Cardiac muscle cell (in vitro differentiated cells and primary cell): ENCODE measurements around the gene SLC38A9. TPM values are rescaled to one million over a fixed set of nuclear protein-coding genes. Genes with fewer than 3 reads are reported as not detected.
"Not testable (repeated sequence)": the region's sequence is repeated elsewhere in the genome, so short reads cannot be mapped to it uniquely, and the experiment has no call there.

Source experiments
- DNase-seq, 2 donors: peaks; one replicate each; pipeline versions ENCODE4 v3.0.0 to v3.0.0-alpha.2; 2010 to 2017; ENCODE audit warnings: low read depth in 1 of 2, low spot score in 1 of 2
- H3K27ac ChIP-seq: fragments of 200-600 bp; sonication (generic); 2 replicates; pipeline ENCODE4 v1.5.1; 2016
- H3K27me3 ChIP-seq: fragments of 200-600 bp; sonication (generic); 2 replicates; pipeline ENCODE4 v1.6.0; 2016; ENCODE audit warnings: control low read depth
- H3K36me3 ChIP-seq: fragments of 200-600 bp; sonication (generic); 2 replicates; pipeline ENCODE4 v1.5.1; 2016; ENCODE audit warnings: control low read depth
- H3K4me1 ChIP-seq: fragments of 200-600 bp; sonication (generic); 2 replicates; pipeline ENCODE4 v1.8.1; 2017; ENCODE audit warnings: low read depth, mild to moderate bottlenecking, mixed run types
- H3K4me3 ChIP-seq: fragments of 200-600 bp; sonication (generic); 2 replicates; pipeline ENCODE4 v1.5.1; 2016; ENCODE audit warnings: mild to moderate bottlenecking
- H3K9me3 ChIP-seq: fragments of 200-600 bp; sonication (generic); 2 replicates; pipeline ENCODE4 v1.5.1; 2017; ENCODE audit warnings: low read depth, mild to moderate bottlenecking, control low read depth
- CTCF ChIP-seq: IDR thresholded peaks from 2 replicates; pipeline ENCODE4 v1.5.1; 2012; ENCODE audit warnings: low read depth, mild to moderate bottlenecking, low read length
- polyA plus RNA-seq: library from polyadenylated mRNA; unstranded; fragments of >200 nt; fragmentation: Nextera tagmentation; extraction: Ambion mirVana; gene quantifications from 2 replicates; pipeline ENCODE4 v1.2.1, GENCODE V29; 2016
- total RNA-seq: library from RNA; depleted of rRNA; stranded (reverse); fragments of >200 nt; gene quantifications from 2 replicates; pipeline ENCODE4 v1.2.3, GENCODE V29; 2016

Gene SLC38A9
- total and polyA plus RNA-seq, 2 experiments from 2014 or later = 14.4 to 15.1 TPM

DNA sequence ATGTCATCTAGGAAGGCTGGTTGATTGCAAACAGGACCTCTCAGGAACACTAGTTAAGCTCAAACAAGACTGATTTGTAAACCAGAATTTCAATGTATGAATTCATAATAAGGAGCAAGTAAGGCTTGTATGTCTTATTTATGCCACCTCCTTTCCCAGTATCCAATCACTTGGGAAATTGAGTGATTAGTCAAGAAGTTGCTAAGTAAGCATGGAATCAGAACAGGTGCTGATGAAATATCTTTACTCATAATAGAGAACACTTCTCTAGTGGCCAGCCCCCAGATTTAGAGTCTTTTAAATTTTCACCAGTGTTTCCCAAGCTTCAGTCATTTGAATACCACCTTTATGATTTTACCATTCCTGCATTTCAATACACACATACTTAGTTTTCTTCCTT, 20.5 kb upstream of the SLC38A9 start:
- DNase-seq = no peak
- no peaks in the 10 kb centered on the region for H3K36me3 ChIP-seq
- no peak for TF ChIP-seq CTCF
- no peaks in the 10 kb centered on the region for H3K4me1 ChIP-seq
- H3K27me3 ChIP-seq = no peaks in the 10 kb centered on the region
- no peak overlapping the region for H3K4me3 ChIP-seq
- no peaks in the 10 kb centered on the region for H3K9me3 ChIP-seq
- no peak overlapping the region for H3K27ac ChIP-seq

DNA sequence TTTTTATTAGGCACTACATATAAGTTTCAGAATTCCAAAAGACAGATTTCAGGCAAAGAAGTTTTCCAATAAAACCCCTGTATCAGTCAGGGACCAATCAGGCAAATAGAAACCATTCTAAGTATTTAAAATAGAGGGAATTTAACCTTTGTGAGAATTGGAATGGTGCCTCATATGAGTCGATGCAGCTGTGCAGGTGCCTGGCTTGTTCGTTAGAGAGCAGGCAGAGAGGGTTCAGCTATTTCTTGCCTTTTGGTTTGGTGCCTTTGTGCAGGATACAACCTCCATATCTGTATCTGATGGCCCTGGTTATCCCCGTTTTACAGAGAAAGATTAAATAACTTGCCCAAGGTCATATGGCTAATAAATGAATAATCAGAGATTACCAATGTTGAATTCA, 19.7 kb upstream of the SLC38A9 start:
- Histone ChIP-seq H3K9me3 (no peaks in the 10 kb centered on the region), H3K27me3 (no peaks in the 10 kb centered on the region), H3K36me3 (no peaks in the 10 kb centered on the region), H3K4me1 (no peaks in the 10 kb centered on the region), H3K4me3 (no peak overlapping the region), H3K27ac (no peak overlapping the region)
- no peak for DNase-seq
- no peak for TF ChIP-seq CTCF

DNA sequence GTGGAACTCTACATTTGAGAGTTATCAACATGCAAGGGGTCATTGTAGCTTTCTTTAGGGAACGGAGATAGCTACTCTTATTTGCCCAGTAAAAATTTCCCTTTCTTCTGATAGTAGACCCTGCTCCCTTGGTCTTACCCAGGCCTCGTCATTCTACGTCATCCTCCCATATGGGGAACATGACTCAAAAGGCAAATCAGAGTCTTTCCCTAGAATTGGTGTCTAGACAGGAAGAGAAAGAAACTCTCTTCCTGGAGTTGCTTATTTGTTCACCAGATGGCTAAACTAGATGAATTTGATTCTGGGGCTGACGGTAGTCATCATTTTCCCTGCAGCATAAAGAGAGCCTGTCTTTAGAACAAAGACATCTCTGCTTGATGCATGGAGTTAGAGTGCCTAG, 12.2 kb upstream of the SLC38A9 start:
- DNase-seq = peak in 1 of 2 donors; percentile 2
- no peaks in the 10 kb centered on the region for H3K4me1 ChIP-seq
- H3K36me3 ChIP-seq = no peaks in the 10 kb centered on the region
- TF ChIP-seq CTCF = no peak
- H3K27ac ChIP-seq = no peak overlapping the region
- H3K27me3 ChIP-seq = no peaks in the 10 kb centered on the region
- no peak overlapping the region for H3K4me3 ChIP-seq
- no peaks in the 10 kb centered on the region for H3K9me3 ChIP-seq

DNA sequence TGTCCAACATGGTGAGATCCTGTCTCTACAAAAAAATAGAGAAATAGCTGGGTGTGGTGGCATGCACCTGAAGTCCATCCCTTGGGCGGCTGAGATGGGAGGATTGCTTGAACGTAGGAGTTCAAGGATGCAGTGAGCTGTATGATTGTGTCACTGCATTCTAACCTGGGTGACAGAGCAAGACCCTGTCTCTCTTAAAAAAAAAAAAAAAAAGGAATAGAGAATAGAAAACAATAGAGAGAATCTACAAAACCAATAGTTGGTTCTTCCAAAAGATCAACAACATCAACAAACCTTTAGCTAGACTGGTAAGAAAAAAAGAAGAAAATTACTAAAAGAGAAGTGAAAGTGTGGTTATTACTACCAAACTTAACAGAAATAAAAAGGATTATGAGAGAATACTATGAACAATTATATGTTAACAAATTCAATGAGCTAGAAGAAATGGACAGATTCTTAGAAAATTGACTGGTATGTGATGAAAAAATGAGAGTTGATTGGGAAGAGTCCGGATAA, 8.1 kb upstream of the SLC38A9 start:
- no peaks in the 10 kb centered on the region for H3K36me3 ChIP-seq
- no peak overlapping the region for H3K27ac ChIP-seq
- no peak overlapping the region for H3K4me3 ChIP-seq
- TF ChIP-seq CTCF = no peak
- no peaks in the 10 kb centered on the region for H3K4me1 ChIP-seq
- DNase-seq = no peak
- no peaks in the 10 kb centered on the region for H3K9me3 ChIP-seq
- no peaks in the 10 kb centered on the region for H3K27me3 ChIP-seq

- H3K4me3 ChIP-seq, DNase-seq, H3K4me1 ChIP-seq, H3K36me3 ChIP-seq, H3K27me3 ChIP-seq, H3K9me3 ChIP-seq, H3K27ac ChIP-seq: not testable (repeated sequence)
Observed at GRCh38 chr5:55719026-55719425, 6.9 kb upstream of the SLC38A9 start.

DNA sequence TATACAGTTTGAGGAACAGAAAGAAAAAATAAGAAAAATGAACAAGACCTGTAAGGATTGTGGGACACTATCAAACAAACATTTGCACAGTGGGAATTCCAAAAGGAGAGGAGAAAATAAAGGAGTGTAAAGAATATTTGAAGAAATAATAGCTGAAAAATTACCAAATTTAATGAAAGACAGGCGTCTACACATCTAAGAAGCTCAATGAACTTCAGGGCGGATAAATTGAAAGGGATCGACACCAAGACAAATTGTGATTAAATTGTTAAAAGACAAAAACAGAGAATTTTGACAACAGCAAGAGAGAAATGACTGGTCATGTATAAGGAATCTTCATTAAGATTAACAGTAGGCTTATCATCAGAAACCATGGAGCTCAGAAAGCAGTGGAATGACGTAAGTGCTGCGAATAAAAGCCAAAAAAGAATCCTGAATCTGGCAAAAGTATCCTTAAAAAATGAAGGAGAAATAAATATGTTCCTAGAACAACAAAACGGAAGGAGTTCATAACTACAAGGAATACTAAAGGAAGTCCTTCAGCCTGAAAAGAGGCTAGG, 3.5 kb upstream of the SLC38A9 start:
- H3K4me1 ChIP-seq = no peaks in the 10 kb centered on the region
- no peak for TF ChIP-seq CTCF
- peak in 1 of 2 donors; percentile 7 for DNase-seq
- H3K27me3 ChIP-seq = no peaks in the 10 kb centered on the region
- H3K9me3 ChIP-seq = no peaks in the 10 kb centered on the region
- H3K4me3 ChIP-seq = no peak overlapping the region
- H3K36me3 ChIP-seq = no peaks in the 10 kb centered on the region
- no peak overlapping the region for H3K27ac ChIP-seq
